ENCODE data around the gene PDGFB. TPM values are rescaled to one million over a fixed set of nuclear protein-coding genes. Genes with fewer than 3 reads are reported as not detected.

The PDGFB gene
- total RNA-seq, 1 donor from 2014 or later, result 16.5 TPM

DNA sequence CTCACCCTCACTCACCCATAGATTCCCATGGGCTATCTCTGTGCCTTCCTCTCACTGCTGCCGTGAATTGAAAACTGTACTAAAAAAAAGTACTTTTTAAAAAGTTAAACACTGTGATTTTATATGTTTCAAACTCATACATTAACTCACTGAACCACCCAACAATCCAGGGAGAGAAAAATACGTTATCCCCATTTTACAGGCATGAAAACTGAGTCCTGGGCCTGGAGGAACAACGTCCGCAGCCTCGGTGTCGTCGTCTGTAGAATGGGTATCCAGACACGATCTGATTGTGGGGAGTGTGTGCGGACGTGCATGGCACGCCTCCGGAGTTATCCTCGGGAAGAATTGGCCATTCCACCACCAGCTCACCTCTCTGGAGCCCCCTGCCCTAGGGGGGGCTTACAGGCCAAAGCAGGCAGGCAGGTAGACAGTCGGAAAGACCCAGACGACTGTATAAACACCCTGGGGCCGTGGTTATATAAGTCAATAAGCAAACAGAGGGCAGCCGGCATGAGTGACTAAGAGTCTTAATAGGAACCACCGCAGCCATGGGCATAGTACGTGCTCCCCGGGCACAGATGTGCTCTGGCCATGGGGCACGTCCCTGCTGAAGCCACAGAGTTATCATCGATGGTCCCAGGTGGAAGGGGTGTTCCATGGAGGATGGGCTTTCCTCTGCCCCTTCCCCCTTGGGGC is 7.1 kb upstream of the PDGFB start:
- Mint-ChIP-seq H3K27me3 (ENCODE audit: low read depth) (no peaks in the 10 kb centered on the region), H3K9me3 (ENCODE audit: low read depth) (no peaks in the 10 kb centered on the region), H3K36me3 (ENCODE audit: low read depth) (no peaks in the 10 kb centered on the region), H3K4me1 (ENCODE audit: low read depth) (peaks cover 43% of the 10 kb centered on the region), H3K4me3 (ENCODE audit: unreplicated experiment) (no peak overlapping the region), H3K27ac (ENCODE audit: unreplicated experiment) (peak overlapping the region; percentile 75)
- no peak for DNase-seq (ENCODE audit: low spot score)
- TF ChIP-seq, protein P1, sequence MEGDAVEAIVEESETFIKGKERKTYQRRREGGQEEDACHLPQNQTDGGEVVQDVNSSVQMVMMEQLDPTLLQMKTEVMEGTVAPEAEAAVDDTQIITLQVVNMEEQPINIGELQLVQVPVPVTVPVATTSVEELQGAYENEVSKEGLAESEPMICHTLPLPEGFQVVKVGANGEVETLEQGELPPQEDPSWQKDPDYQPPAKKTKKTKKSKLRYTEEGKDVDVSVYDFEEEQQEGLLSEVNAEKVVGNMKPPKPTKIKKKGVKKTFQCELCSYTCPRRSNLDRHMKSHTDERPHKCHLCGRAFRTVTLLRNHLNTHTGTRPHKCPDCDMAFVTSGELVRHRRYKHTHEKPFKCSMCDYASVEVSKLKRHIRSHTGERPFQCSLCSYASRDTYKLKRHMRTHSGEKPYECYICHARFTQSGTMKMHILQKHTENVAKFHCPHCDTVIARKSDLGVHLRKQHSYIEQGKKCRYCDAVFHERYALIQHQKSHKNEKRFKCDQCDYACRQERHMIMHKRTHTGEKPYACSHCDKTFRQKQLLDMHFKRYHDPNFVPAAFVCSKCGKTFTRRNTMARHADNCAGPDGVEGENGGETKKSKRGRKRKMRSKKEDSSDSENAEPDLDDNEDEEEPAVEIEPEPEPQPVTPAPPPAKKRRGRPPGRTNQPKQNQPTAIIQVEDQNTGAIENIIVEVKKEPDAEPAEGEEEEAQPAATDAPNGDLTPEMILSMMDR (IDR thresholded peaks at IDR 0.05), result no peak

DNA sequence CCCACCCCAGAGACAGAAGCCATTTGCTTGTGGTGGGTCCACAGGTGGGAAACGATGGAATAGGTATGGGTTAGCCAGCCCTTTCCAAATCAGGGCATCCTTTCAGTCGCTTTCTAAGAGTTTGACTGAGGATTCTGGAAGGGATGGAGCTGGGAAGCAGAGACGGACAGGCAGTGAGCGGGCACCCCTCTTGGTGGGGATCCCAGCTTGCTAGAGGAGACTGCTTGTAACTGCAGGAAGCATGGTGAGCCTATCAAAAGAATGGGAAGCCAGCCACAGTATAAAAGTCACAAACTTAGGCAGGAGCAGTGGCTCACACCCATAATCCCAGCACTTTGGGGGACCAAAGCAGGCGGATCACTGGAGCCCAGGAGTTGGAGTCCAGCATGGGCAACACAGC is 6.1 kb upstream of the PDGFB start:
- Mint-ChIP-seq H3K27ac (ENCODE audit: unreplicated experiment) (no peak overlapping the region), H3K36me3 (ENCODE audit: low read depth) (no peaks in the 10 kb centered on the region), H3K27me3 (ENCODE audit: low read depth) (peaks cover under 1% of the 10 kb centered on the region), H3K4me1 (ENCODE audit: low read depth) (peaks cover 44% of the 10 kb centered on the region), H3K9me3 (ENCODE audit: low read depth) (no peaks in the 10 kb centered on the region), H3K4me3 (ENCODE audit: unreplicated experiment) (no peak overlapping the region)
- DNase-seq (ENCODE audit: low spot score), result no peak
- TF ChIP-seq, protein P1 (IDR thresholded peaks at IDR 0.05), result no peak

DNA sequence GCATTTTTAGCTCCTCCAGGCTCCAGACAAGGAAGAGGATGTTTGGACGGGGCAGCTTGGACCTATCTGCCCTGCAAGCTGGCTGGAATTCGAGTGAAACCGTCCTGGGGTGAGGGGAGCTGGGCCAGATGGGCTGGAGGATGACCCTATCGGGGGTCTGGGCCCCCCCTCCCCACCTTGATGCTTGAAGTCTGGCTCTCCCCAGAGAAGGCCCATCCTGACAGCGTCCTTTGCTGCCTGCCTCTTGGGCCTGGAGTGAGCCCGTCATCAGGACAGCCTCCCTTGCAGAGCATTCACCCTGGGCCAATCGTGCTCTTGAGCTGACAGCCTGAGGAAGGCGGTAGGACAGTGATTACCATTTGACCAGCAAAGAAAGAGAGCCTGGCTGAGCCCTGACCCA is 5.3 kb upstream of the PDGFB start:
- peaks cover 39% of the 10 kb centered on the region for H3K4me1 Mint-ChIP-seq (ENCODE audit: low read depth)
- no peaks in the 10 kb centered on the region for H3K9me3 Mint-ChIP-seq (ENCODE audit: low read depth)
- no peaks in the 10 kb centered on the region for H3K36me3 Mint-ChIP-seq (ENCODE audit: low read depth)
- no peak overlapping the region for H3K4me3 Mint-ChIP-seq (ENCODE audit: unreplicated experiment)
- peaks cover 3% of the 10 kb centered on the region for H3K27me3 Mint-ChIP-seq (ENCODE audit: low read depth)
- no peak for DNase-seq (ENCODE audit: low spot score)
- no peak overlapping the region for H3K27ac Mint-ChIP-seq (ENCODE audit: unreplicated experiment)
- TF ChIP-seq, protein P1 (IDR thresholded peaks at IDR 0.05), result no peak

DNA sequence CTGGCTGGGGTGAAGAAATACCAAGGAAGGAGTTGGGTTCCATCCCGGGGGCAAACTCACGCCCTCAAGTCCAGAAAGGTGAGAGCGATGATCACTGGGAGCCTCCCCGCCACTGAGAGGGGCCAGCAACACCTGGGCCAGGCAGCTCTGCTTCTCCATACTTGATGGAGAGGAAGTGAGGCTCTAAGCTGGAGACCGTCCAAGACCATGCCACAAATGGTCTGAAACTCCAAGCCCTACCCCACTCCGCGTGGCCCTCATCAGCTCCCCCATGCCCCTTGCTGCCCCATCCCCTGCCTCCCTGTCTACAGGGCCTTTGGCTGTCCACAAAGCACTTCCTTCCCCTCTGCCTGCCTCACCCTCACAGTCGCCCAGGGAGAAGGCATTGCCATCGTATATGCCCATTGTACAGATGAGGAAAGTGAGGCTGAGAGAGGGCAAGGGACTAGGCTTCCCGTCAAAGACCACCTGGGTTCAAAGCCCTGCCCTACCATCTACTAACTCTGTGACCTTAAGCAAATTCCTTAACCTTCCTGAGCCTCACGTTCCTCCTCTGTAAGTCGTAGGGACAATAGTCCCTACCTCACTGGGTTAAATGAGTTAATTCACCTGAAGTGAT is 4.4 kb upstream of the PDGFB start:
- Mint-ChIP-seq H3K36me3 (ENCODE audit: low read depth) (no peaks in the 10 kb centered on the region), H3K4me3 (ENCODE audit: unreplicated experiment) (no peak overlapping the region), H3K4me1 (ENCODE audit: low read depth) (peaks cover 34% of the 10 kb centered on the region), H3K27me3 (ENCODE audit: low read depth) (peaks cover 3% of the 10 kb centered on the region), H3K9me3 (ENCODE audit: low read depth) (no peaks in the 10 kb centered on the region), H3K27ac (ENCODE audit: unreplicated experiment) (no peak overlapping the region)
- TF ChIP-seq, protein P1 (IDR thresholded peaks at IDR 0.05), result no peak
- DNase-seq (ENCODE audit: low spot score), result no peak

DNA sequence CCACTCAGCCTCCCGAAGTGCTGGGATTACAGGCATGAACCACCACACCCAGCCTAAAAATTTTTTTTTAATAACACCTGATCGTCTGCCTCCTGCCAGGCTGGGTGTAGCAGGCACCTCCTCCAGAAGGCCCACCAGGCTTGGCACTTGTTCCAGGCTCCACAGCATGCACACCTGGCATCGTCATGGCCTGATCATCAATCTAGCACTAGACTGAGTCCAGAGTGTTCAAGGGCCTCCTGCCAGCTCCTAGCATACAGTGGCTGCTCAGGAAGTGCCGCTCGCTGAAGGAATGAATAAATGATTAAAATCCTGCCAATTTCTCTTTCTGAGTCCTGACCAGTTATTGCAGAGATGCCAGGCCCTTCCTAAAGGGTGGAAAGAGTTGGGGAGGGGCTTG is 3.5 kb upstream of the PDGFB start:
- peaks cover 3% of the 10 kb centered on the region for H3K27me3 Mint-ChIP-seq (ENCODE audit: low read depth)
- no peaks in the 10 kb centered on the region for H3K9me3 Mint-ChIP-seq (ENCODE audit: low read depth)
- H3K27ac Mint-ChIP-seq (ENCODE audit: unreplicated experiment), result no peak overlapping the region

More for the DNA sequence above, 3.5 kb upstream of the PDGFB start:
- no peak for DNase-seq (ENCODE audit: low spot score)
- peaks cover 28% of the 10 kb centered on the region for H3K4me1 Mint-ChIP-seq (ENCODE audit: low read depth)
- TF ChIP-seq, protein P1 (IDR thresholded peaks at IDR 0.05), result no peak
- H3K4me3 Mint-ChIP-seq (ENCODE audit: unreplicated experiment), result no peak overlapping the region
- H3K36me3 Mint-ChIP-seq (ENCODE audit: low read depth), result no peaks in the 10 kb centered on the region
